ENCODE measurements around the gene TEX44. TPM values are rescaled to one million over a fixed set of nuclear protein-coding genes. Genes with fewer than 3 reads are reported as not detected.
A peak's percentile ranks its signal among the peaks of the same experiment; 100 is the strongest.
"Not testable (repeated sequence)": the region's sequence is repeated elsewhere in the genome, so short reads cannot be mapped to it uniquely, and the experiment has no call there.

The TEX44 gene
- total and polyA plus RNA-seq, 4 donors: not detected

DNA sequence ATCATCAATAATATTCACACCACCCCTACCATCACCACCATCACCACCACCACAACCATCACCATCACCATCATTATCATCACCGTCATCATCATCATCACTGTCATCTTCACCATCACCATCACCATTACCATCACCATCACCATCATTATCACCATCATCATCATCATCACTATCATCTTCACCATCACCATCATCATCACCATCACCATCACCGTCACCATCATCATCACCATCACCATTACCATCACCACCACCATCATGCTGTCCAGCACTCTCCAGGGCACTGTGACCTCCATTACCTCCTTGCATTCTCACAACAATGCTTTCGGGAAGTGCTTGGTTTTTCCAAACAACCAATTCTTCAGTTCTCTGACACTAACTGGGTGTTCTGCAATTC, 13.1 kb upstream of the TEX44 start:
- H3K4me3 ChIP-seq (ENCODE audit: low read length in 2 of 2): no peak overlapping the region
- WGBS, 2 donors: 93 to 97% methylated on average over 3 of the region's 3 CpGs

DNA sequence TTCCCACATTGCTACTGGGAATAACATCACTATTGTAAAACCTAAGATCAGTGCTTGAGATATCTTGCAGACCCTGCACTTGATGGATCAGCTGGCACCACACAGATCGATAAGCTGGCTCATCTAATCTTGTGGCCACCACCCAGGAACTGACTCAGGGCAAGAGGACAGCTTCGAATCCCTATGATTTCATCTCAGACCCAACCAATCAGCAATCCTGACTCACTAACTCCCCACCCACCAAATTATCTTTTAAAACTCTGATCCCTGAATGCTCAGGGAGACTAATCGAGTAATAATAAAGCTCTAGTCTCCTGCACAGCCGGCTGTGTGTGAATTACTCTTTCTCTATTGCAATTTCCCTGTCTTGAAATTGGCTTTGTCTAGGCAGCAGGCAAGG, 11.3 kb upstream of the TEX44 start:
- DNase-seq (no peak), ATAC-seq (ENCODE audit: low FRiP score) (no peak)
- 72 to 80% methylated on average over 4 of the region's 4 CpGs for WGBS, 2 donors
- Histone ChIP-seq H3K27me3 (ENCODE audit: control insufficient read depth in 1 of 2, insufficient read depth in 2 of 2, low read length in 1 of 2) (no peaks in the 10 kb centered on the region), H3K4me3 (ENCODE audit: low read length in 2 of 2) (no peak overlapping the region), H3K27ac (ENCODE audit: low read depth in 1 of 2, low read length in 2 of 2) (no peak overlapping the region), H3K36me3 (ENCODE audit: control insufficient read depth in 1 of 2, insufficient read depth in 2 of 2, low read length in 1 of 2) (no peaks in the 10 kb centered on the region), H3K9me3 (ENCODE audit: control insufficient read depth, low read length) (no peaks in the 10 kb centered on the region), H3K4me1 (ENCODE audit: control insufficient read depth in 1 of 2, insufficient read depth in 2 of 2, low read length in 2 of 2) (no peaks in the 10 kb centered on the region)
- intact Hi-C loops (cut with DNase I): no loop called here

More for the DNA sequence above, 13.1 kb upstream of the TEX44 start:
- no peaks in the 10 kb centered on the region for H3K9me3 ChIP-seq (ENCODE audit: control insufficient read depth, low read length)
- ATAC-seq (ENCODE audit: low FRiP score): no peak
- H3K27me3 ChIP-seq (ENCODE audit: control insufficient read depth in 1 of 2, insufficient read depth in 2 of 2, low read length in 1 of 2): no peaks in the 10 kb centered on the region
- H3K4me1 ChIP-seq (ENCODE audit: control insufficient read depth in 1 of 2, insufficient read depth in 2 of 2, low read length in 2 of 2): no peaks in the 10 kb centered on the region
- no peaks in the 10 kb centered on the region for H3K36me3 ChIP-seq (ENCODE audit: control insufficient read depth in 1 of 2, insufficient read depth in 2 of 2, low read length in 1 of 2)
- intact Hi-C loops (cut with DNase I): no loop called here
- H3K27ac ChIP-seq (ENCODE audit: low read depth in 1 of 2, low read length in 2 of 2): no peak overlapping the region
- no peak for DNase-seq

DNA sequence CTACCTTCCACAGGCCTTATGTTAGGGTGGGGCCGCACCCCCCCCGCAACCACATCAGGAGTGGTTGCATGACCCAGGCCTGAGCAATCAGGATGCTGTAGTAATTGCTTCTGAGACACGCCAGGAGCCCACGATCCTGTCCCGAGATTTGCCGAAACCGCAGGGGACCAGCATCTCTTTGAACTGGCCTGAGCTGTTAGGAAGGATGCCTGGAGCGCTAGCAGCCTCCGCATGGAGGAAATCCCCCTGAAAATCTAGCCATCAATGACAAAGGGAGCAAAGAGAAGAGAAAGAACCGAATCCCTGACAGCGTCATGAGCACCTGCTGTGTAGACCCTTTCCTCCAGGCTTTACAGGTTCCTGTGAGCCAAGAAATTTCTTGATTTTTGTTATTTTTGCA, 8.7 kb upstream of the TEX44 start:
- ATAC-seq (ENCODE audit: low FRiP score): no peak
- WGBS, 2 donors: 71% methylated on average over 11 of the region's 11 CpGs

DNA sequence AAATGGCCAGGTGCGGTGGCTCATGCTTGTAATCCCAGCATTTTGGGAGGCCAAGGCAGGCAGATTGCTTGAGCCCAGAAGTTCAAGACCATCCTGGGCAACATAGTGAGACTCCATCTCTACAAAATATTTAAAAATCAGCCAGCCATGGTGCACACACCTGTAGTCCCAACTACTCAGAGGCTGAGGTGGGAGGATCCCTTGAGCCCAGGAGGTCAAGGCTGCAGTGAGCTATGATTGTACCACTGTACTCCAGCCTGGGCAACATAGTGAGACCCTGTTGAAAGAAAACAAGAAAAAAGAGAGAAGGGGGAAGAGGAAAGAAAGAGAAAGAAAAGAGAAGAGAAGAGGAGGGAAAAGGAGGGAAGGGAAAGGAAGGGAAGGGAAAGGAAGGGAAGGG, 4.9 kb upstream of the TEX44 start:
- 95% methylated on average over 1 of the region's 1 CpG for WGBS, 2 donors
- DNase-seq; H3K27ac ChIP-seq (ENCODE audit: low read depth in 1 of 2, low read length in 2 of 2); intact Hi-C loops (cut with DNase I); ATAC-seq (ENCODE audit: low FRiP score); H3K4me3 ChIP-seq (ENCODE audit: low read length in 2 of 2); H3K9me3 ChIP-seq (ENCODE audit: control insufficient read depth, low read length); H3K27me3 ChIP-seq (ENCODE audit: control insufficient read depth in 1 of 2, insufficient read depth in 2 of 2, low read length in 1 of 2); H3K4me1 ChIP-seq (ENCODE audit: control insufficient read depth in 1 of 2, insufficient read depth in 2 of 2, low read length in 2 of 2); H3K36me3 ChIP-seq (ENCODE audit: control insufficient read depth in 1 of 2, insufficient read depth in 2 of 2, low read length in 1 of 2): not testable (repeated sequence)

More for the DNA sequence above, 8.7 kb upstream of the TEX44 start:
- H3K9me3 ChIP-seq (ENCODE audit: control insufficient read depth, low read length): no peaks in the 10 kb centered on the region
- H3K27ac ChIP-seq (ENCODE audit: low read depth in 1 of 2, low read length in 2 of 2): no peak overlapping the region
- H3K27me3 ChIP-seq (ENCODE audit: control insufficient read depth in 1 of 2, insufficient read depth in 2 of 2, low read length in 1 of 2): no peaks in the 10 kb centered on the region
- DNase-seq: no peak
- no peaks in the 10 kb centered on the region for H3K36me3 ChIP-seq (ENCODE audit: control insufficient read depth in 1 of 2, insufficient read depth in 2 of 2, low read length in 1 of 2)
- intact Hi-C loops (cut with DNase I): no loop called here
- H3K4me1 ChIP-seq (ENCODE audit: control insufficient read depth in 1 of 2, insufficient read depth in 2 of 2, low read length in 2 of 2): no peaks in the 10 kb centered on the region
- no peak overlapping the region for H3K4me3 ChIP-seq (ENCODE audit: low read length in 2 of 2)

DNA sequence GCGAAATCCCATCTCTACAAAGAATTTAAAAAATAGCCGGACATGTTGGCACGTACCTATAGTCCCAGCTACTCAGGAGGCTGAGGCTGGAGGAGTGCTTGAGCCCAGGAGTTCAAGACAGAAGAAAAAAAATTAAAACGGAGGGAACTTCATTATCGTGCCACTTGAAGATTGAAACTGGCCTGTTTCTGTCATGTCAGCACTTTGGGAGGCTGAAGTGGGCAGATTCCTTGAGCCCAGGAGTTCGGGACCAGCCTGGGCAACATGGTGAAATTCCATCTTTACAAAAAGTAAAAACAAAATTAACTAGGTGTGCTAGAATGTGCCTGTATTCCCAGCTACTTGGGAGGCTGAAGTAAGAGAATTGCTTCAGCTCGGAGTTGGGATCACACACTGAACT, 3.0 kb upstream of the TEX44 start:
- DNase-seq: no peak
- Histone ChIP-seq H3K9me3 (ENCODE audit: control insufficient read depth, low read length) (no peaks in the 10 kb centered on the region), H3K27ac (ENCODE audit: low read depth in 1 of 2, low read length in 2 of 2) (no peak overlapping the region), H3K36me3 (ENCODE audit: control insufficient read depth in 1 of 2, insufficient read depth in 2 of 2, low read length in 1 of 2) (no peaks in the 10 kb centered on the region), H3K4me3 (ENCODE audit: low read length in 2 of 2) (no peak overlapping the region), H3K27me3 (ENCODE audit: control insufficient read depth in 1 of 2, insufficient read depth in 2 of 2, low read length in 1 of 2) (no peaks in the 10 kb centered on the region), H3K4me1 (ENCODE audit: control insufficient read depth in 1 of 2, insufficient read depth in 2 of 2, low read length in 2 of 2) (no peaks in the 10 kb centered on the region)
- 87% methylated on average over 7 of the region's 7 CpGs for WGBS, 2 donors
- intact Hi-C loops (cut with DNase I): no loop called here
- no peak for ATAC-seq (ENCODE audit: low FRiP score)

DNA sequence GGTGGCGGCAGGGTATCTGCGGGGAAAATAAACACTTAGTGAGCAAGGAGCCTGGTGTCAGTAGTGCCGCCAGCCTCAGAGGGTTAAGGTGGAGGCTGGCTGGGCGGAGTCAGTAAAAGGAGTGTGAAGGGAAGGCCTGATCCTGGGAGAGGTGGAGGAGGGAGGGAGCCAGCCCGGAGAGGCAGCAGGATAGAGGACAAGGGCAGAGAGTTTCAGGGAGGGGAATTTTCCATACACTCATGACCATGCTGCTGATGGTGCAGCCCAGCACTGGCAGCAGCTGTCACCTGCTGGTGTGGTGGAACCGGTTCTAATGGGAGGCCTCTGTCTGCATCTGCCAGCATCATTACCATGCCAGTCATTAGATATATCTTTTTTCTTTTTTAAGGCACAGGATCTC, 2.0 kb upstream of the TEX44 start:
- Histone ChIP-seq H3K4me1 (ENCODE audit: control insufficient read depth in 1 of 2, insufficient read depth in 2 of 2, low read length in 2 of 2) (no peaks in the 10 kb centered on the region), H3K36me3 (ENCODE audit: control insufficient read depth in 1 of 2, insufficient read depth in 2 of 2, low read length in 1 of 2) (no peaks in the 10 kb centered on the region), H3K27ac (ENCODE audit: low read depth in 1 of 2, low read length in 2 of 2) (no peak overlapping the region), H3K9me3 (ENCODE audit: control insufficient read depth, low read length) (no peaks in the 10 kb centered on the region), H3K27me3 (ENCODE audit: control insufficient read depth in 1 of 2, insufficient read depth in 2 of 2, low read length in 1 of 2) (no peaks in the 10 kb centered on the region), H3K4me3 (ENCODE audit: low read length in 2 of 2) (no peak overlapping the region)
- no peak for DNase-seq
- ATAC-seq (ENCODE audit: low FRiP score): no peak
- WGBS, 2 donors: 72 to 80% methylated on average over 6 of the region's 6 CpGs
- intact Hi-C loops (cut with DNase I): no loop called here

DNA sequence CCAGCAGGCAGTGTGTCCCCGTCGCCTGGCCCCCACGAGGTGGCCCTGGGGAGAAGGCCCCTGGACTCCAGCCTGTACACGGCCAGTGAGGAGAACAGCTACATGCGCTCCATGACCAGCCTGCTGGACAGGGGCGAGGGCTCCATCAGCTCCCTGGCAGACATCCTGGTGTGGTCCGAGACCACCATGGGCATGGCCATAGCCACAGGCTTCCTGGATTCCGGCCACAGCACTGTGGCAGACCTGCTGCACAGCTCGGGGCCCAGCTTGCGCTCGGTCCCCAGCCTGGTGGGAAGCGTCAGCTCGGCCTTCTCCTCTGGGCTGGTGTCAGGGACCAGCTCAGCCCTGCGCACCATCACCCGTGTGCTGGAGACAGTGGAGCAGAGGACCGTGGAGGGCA, 1.0 kb downstream of the TEX44 start:
- intact Hi-C loops (cut with DNase I): no loop called here
- no peaks in the 10 kb centered on the region for H3K27me3 ChIP-seq (ENCODE audit: control insufficient read depth in 1 of 2, insufficient read depth in 2 of 2, low read length in 1 of 2)
- ATAC-seq (ENCODE audit: low FRiP score) (no peak), DNase-seq (no peak)
- WGBS, 2 donors: 93 to 96% methylated on average over 16 of the region's 16 CpGs
- no peaks in the 10 kb centered on the region for H3K4me1 ChIP-seq (ENCODE audit: control insufficient read depth in 1 of 2, insufficient read depth in 2 of 2, low read length in 2 of 2)
- H3K27ac ChIP-seq (ENCODE audit: low read depth in 1 of 2, low read length in 2 of 2): no peak overlapping the region
- no peaks in the 10 kb centered on the region for H3K9me3 ChIP-seq (ENCODE audit: control insufficient read depth, low read length)
- H3K4me3 ChIP-seq (ENCODE audit: low read length in 2 of 2): no peak overlapping the region
- no peaks in the 10 kb centered on the region for H3K36me3 ChIP-seq (ENCODE audit: control insufficient read depth in 1 of 2, insufficient read depth in 2 of 2, low read length in 1 of 2)

DNA sequence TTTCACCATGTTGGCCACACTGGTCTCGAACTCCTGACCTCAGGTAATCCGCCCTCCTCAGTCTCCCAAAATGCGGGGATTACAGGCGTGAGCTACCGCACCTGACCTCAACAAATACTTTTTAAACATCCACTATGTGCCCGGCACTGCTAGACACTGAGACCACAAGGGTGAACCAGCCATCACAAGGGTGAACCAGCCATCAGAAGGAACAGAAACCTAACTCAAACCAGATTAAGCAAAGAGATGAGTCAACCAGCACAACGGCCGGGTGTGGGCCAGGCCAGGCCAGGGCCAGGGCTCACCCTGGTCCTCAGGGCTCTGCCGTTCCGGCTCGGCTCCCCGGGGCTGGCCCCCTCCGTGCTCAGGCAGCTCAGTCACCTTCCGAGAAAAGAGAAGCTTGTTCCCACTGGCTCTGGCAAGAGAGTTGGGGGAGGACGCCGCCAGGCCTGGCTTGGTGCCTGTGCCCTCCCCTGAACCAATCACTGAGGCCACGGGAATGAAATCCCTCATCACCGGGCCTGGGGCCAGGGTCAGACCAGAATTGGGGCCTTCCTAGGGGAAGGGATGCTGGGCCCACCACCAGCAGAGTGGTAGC, 4.4 kb downstream of the TEX44 start:
- intact Hi-C loops (cut with DNase I): no loop called here
- Histone ChIP-seq H3K27me3 (ENCODE audit: control insufficient read depth in 1 of 2, insufficient read depth in 2 of 2, low read length in 1 of 2) (no peaks in the 10 kb centered on the region), H3K4me3 (ENCODE audit: low read length in 2 of 2) (no peak overlapping the region), H3K4me1 (ENCODE audit: control insufficient read depth in 1 of 2, insufficient read depth in 2 of 2, low read length in 2 of 2) (no peaks in the 10 kb centered on the region), H3K9me3 (ENCODE audit: control insufficient read depth, low read length) (no peaks in the 10 kb centered on the region), H3K36me3 (ENCODE audit: control insufficient read depth in 1 of 2, insufficient read depth in 2 of 2, low read length in 1 of 2) (no peaks in the 10 kb centered on the region), H3K27ac (ENCODE audit: low read depth in 1 of 2, low read length in 2 of 2) (peak overlapping the region in 1 of 2 donors; percentile 3)
- 25 to 33% methylated on average over 18 of the region's 18 CpGs for WGBS, 2 donors
- peak; percentile 74 for ATAC-seq (ENCODE audit: low FRiP score)
- peak; percentile 86 to 92 for DNase-seq

DNA sequence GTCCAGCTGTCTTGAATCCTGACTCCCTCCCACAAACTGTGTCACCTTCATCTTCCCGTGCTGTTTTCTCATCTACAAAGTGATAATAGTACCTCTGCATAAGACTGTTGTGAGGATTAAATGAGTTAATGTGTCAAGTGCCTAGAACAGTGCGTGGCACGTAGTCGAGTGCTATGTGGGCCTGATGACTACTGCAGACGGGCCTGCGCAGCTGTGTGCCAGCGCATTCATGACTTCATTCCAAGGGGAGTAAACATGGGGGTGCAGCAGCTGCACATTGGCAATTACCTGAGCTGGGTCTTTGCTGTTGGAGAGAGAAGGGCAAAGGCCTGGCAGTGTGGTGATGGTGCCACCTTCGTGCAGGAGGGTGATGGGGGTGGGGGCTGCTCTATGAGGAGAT, 5.0 kb downstream of the TEX44 start:
- Histone ChIP-seq H3K36me3 (ENCODE audit: control insufficient read depth in 1 of 2, insufficient read depth in 2 of 2, low read length in 1 of 2) (no peaks in the 10 kb centered on the region), H3K9me3 (ENCODE audit: control insufficient read depth, low read length) (no peaks in the 10 kb centered on the region), H3K27me3 (ENCODE audit: control insufficient read depth in 1 of 2, insufficient read depth in 2 of 2, low read length in 1 of 2) (no peaks in the 10 kb centered on the region), H3K4me3 (ENCODE audit: low read length in 2 of 2) (no peak overlapping the region), H3K4me1 (ENCODE audit: control insufficient read depth in 1 of 2, insufficient read depth in 2 of 2, low read length in 2 of 2) (no peaks in the 10 kb centered on the region), H3K27ac (ENCODE audit: low read depth in 1 of 2, low read length in 2 of 2) (peak overlapping the region in 1 of 2 donors; percentile 3)
- DNase-seq (no peak), ATAC-seq (ENCODE audit: low FRiP score) (no peak)
- intact Hi-C loops (cut with DNase I): no loop called here
- WGBS, 2 donors: 60 to 76% methylated on average over 8 of the region's 8 CpGs
